GM12892 (cell line): Measurements from ENCODE around the gene CALM3.

ENCODE experiments used
- POLR2A ChIP-seq: IDR thresholded peaks from 2 replicates; pipeline ENCODE4 v1.6.1; 2011; ENCODE audit warnings: low read depth, low read length, control low read depth
- TAF1 ChIP-seq: IDR thresholded peaks from 2 replicates; pipeline ENCODE4 v1.6.1; 2011; ENCODE audit warnings: low read depth, mild to moderate bottlenecking, control low read depth, low read length, borderline replicate concordance

- TF ChIP-seq POLR2A (no peak), TAF1 (no peak)
These were observed 36.4 kb upstream of the CALM3 start for GRCh38 chr19:46564701-46565100.
